Measurements from ENCODE around the gene HIBADH.

Gene HIBADH

GRCh38 chr7:27636326-27637006 is 26.2 kb downstream of the HIBADH start:
- Histone ChIP-seq H3K4me3 (ENCODE audit: low read length, poor library complexity, severe bottlenecking) (no peak overlapping the region), H3K9me2 (replicated peaks; ENCODE audit: low read depth, low read length) (no peaks in the 10 kb centered on the region), H3K4me2 (ENCODE audit: low read depth, low read length, poor library complexity, severe bottlenecking) (no peak overlapping the region), H3K27me3 (ENCODE audit: insufficient read depth, low read length, poor library complexity, severe bottlenecking) (no peaks in the 10 kb centered on the region), H3K36me3 (ENCODE audit: insufficient read depth, low read length) (peaks cover 2% of the 10 kb centered on the region; the same call in 1 of the 2 replicates), H2AFZ (ENCODE audit: low read length) (no peak overlapping the region), H3K9me3 (ENCODE audit: insufficient read depth, low read depth, low read length) (no peaks in the 10 kb centered on the region), H3K4me1 (ENCODE audit: insufficient read depth, low read length, poor library complexity, severe bottlenecking) (peaks cover 20% of the 10 kb centered on the region), H3K9ac (ENCODE audit: low read depth, low read length, poor library complexity, severe bottlenecking) (no peak overlapping the region), H3F3A (ENCODE audit: low read depth) (no peaks in the 10 kb centered on the region), H4K20me1 (ENCODE audit: insufficient read depth, low read length, poor library complexity, severe bottlenecking) (no peaks in the 10 kb centered on the region), H3K79me2 (ENCODE audit: insufficient read depth, low read length) (0 out of 2 replicates have a peak, but pooled peaks cover 3% of the 10 kb centered on the region)
- TF ChIP-seq EZH2phosphoT487 (IDR thresholded peaks at IDR 0.05; ENCODE audit: borderline replicate concordance) (no peak), CTCF (conservative IDR thresholded peaks at IDR 0.05; ENCODE audit: low read length) (peak; percentile 50)

- peaks cover 18% of the 10 kb centered on the region for H3K4me1 ChIP-seq (ENCODE audit: insufficient read depth, low read length, poor library complexity, severe bottlenecking)
- H3K9me2 ChIP-seq (replicated peaks; ENCODE audit: low read depth, low read length) = no peaks in the 10 kb centered on the region
- H3K9me3 ChIP-seq (ENCODE audit: insufficient read depth, low read depth, low read length) = no peaks in the 10 kb centered on the region
- no peaks in the 10 kb centered on the region for H4K20me1 ChIP-seq (ENCODE audit: insufficient read depth, low read length, poor library complexity, severe bottlenecking)
- TF ChIP-seq EZH2phosphoT487 (IDR thresholded peaks at IDR 0.05; ENCODE audit: borderline replicate concordance) (no peak), CTCF (conservative IDR thresholded peaks at IDR 0.05; ENCODE audit: low read length) (no peak)
- H3K27me3 ChIP-seq (ENCODE audit: insufficient read depth, low read length, poor library complexity, severe bottlenecking) = no peaks in the 10 kb centered on the region
- H3K36me3 ChIP-seq (ENCODE audit: insufficient read depth, low read length) = peaks cover 2% of the 10 kb centered on the region; the same call in 1 of the 2 replicates
- H3F3A ChIP-seq (ENCODE audit: low read depth) = no peaks in the 10 kb centered on the region
- no peak overlapping the region for H3K4me2 ChIP-seq (ENCODE audit: low read depth, low read length, poor library complexity, severe bottlenecking)
- H3K4me3 ChIP-seq (ENCODE audit: low read length, poor library complexity, severe bottlenecking) = no peak overlapping the region
- no peak overlapping the region for H3K9ac ChIP-seq (ENCODE audit: low read depth, low read length, poor library complexity, severe bottlenecking)
- 0 out of 2 replicates have a peak, but pooled peaks cover 3% of the 10 kb centered on the region for H3K79me2 ChIP-seq (ENCODE audit: insufficient read depth, low read length)
- no peak overlapping the region for H2AFZ ChIP-seq (ENCODE audit: low read length)
Measured at GRCh38 chr7:27635728-27636127, 27.0 kb downstream of the HIBADH start.

GRCh38 chr7:27634671-27635493 is 27.8 kb downstream of the HIBADH start:
- TF ChIP-seq EZH2phosphoT487 (IDR thresholded peaks at IDR 0.05; ENCODE audit: borderline replicate concordance) = no peak
- TF ChIP-seq CTCF (conservative IDR thresholded peaks at IDR 0.05; ENCODE audit: low read length) = no peak
- Histone ChIP-seq H3K9me2 (replicated peaks; ENCODE audit: low read depth, low read length) (no peaks in the 10 kb centered on the region), H3K4me2 (ENCODE audit: low read depth, low read length, poor library complexity, severe bottlenecking) (no peak overlapping the region), H3K9ac (ENCODE audit: low read depth, low read length, poor library complexity, severe bottlenecking) (no peak overlapping the region), H2AFZ (ENCODE audit: low read length) (no peak overlapping the region), H3K27me3 (ENCODE audit: insufficient read depth, low read length, poor library complexity, severe bottlenecking) (no peaks in the 10 kb centered on the region), H3K4me1 (ENCODE audit: insufficient read depth, low read length, poor library complexity, severe bottlenecking) (peaks cover 18% of the 10 kb centered on the region), H3K36me3 (ENCODE audit: insufficient read depth, low read length) (peaks cover 3% of the 10 kb centered on the region; the same call in 1 of the 2 replicates), H3K79me2 (ENCODE audit: insufficient read depth, low read length) (0 out of 2 replicates have a peak, but pooled peaks cover 3% of the 10 kb centered on the region), H3K4me3 (ENCODE audit: low read length, poor library complexity, severe bottlenecking) (no peak overlapping the region), H3K9me3 (ENCODE audit: insufficient read depth, low read depth, low read length) (no peaks in the 10 kb centered on the region), H4K20me1 (ENCODE audit: insufficient read depth, low read length, poor library complexity, severe bottlenecking) (no peaks in the 10 kb centered on the region), H3F3A (ENCODE audit: low read depth) (no peaks in the 10 kb centered on the region)

All from Loucy (cell line).